G401.6 (cell line): ENCODE results near the gene DBNDD1.

Experiments
- FAIRE-seq: peaks from 2 replicates; lab custom pipeline; 2012; peaks lifted over from hg19 to GRCh38; lab: Jason Lieb, UNC

Gene DBNDD1

DNA sequence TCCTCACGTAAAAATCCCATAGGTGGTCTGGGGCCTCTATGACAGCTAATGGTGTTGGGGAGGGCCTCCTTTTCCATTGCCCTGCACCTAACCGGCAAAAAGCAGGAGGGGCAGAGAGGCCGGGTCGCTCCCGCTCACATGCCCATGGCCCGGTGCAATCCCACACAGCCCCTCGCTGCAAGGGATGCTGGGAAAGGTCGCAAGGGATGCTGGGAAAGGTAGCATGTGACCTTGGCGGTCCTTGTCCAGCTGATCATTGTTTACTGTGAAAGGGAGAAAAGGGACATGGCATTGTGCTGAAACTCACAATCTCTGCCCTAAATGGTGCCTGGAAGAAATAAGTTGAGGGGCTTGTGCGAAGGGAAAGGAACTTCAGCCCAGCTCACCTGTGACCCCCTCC is 60.7 kb downstream of the DBNDD1 start:
- FAIRE-seq: no peak

DNA sequence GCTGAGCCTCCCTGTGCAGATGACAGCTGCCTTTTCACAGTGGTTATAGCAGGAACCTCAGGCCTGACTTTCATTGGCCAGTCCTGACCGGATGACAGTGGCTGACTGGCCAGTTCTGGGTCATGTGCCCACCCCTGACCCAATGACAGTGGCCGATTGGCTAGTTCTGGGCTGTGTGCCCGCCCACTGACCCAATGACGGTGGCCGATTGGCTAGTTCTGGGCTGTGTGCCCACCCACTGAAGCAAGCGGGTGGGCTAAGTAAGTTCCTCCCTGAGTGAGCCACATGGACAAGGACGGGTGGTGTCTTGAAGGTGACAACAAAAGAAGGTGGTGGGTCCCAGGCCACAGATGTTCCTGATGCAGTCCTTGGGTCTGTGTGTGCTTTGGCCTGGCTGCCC is 61.2 kb downstream of the DBNDD1 start:
- FAIRE-seq: peak; percentile 82

DNA sequence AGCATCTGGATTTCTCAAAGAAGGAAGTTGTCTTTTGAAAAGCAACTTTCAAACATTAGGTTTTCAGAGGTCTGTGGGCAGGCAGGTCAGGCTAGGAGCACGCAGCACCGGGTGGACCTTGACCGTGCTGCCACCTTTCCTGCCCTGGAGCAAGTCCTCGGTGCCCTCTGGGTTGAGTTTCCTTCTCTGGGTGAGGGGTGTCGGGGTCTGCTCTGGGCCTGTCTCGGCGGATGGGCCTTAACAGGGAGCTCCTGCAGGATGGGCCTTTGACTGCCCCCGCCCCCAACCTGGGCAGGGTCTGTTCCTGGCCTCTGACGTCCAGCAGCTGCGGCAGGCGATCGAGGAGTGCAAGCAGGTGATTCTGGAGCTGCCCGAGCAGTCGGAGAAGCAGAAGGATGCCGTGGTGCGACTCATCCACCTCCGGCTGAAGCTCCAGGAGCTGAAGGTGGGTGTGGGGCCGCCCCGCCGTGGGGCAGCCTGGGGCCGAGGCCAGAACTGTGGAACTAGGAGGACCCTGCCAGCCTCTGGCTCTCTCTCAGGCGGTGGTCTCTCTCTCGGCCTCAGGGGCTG is 62.0 kb downstream of the DBNDD1 start:
- FAIRE-seq: no peak

DNA sequence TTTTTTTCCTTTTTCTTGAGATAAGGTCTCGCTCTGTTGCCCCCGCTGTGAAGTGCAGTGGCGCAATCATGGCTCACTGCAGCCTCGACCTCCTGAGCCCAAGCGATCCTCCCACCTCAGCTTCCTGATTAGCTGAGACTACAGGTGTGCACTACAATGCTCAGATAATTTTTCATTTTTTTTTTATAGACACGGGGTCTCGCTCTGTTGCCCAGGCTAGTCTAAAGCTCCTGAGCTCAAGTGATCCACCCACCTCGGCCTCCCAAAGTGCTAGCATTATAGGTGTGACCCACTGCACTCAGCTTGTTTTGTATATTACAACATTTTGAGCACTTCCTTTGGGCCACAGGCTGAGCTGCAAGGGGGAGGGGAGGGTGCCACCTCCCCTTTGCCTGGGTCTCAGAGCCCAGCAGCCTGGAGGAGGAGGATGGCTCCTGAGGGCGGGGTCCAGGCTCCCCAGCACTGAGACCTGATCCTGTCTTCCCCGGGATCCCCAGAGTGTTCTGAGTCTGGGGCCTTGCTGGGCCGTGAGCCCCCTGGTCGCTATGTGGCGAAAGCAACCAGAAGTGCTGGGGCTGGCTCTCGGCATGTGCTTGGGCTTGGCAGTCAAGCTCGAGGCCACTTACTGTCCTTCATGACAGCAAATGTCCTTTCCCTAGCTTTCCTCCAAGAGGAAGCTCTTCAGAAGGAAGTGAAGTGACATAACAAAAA is 62.6 kb downstream of the DBNDD1 start:
- FAIRE-seq: no peak

DNA sequence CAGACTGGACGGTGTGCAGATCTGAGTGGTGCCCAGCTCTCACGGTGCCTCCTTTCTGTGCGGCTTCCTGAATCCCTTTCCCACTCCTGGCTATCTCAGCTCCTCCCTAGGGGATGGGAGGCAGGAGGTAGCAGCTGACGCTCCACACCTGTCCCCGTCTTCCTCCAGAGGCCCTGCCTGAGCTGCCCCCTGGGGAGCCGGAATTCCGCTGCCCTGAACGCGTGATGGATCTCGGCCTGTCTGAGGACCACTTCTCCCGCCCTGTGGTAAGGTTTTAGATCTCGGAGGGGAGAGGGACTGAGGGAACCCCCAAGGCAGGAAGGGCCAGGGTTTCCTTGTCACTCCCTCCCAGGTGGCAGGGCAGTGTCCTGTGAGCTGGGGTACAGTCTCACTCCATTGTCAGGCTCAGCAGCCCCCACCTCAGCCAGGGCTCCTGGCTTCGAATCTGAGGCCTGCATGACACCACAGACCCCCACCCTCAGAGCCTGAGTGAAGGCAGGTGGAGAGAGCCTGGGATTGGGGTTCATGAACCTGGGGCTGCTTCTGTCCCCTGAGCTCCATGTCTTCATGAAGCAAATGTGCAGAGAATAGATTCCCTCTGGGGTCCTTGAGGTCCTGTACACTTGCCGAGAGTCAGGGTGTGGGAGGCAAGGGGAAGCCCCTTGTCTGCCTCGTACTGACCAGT is 64.1 kb downstream of the DBNDD1 start:
- no peak for FAIRE-seq
